HepG2 (cell line): ENCODE results near the gene KLC4. TPM values are rescaled to one million over a fixed set of nuclear protein-coding genes. Genes with fewer than 3 reads are reported as not detected.

Experiments used
- ATM ChIP-seq: fragments of 450-650 bp; IDR thresholded peaks from 2 replicates; pipeline ENCODE4 v1.7.1; 2017; ENCODE audit warnings: mild to moderate bottlenecking, borderline replicate concordance
- HOXA5 ChIP-seq: sonication (generic); formaldehyde crosslinking; IDR thresholded peaks from 2 replicates; pipeline ENCODE4 v1.4.0; 2020; ENCODE audit warnings: missing genetic modification reagents
- IKZF1 ChIP-seq: fragments of 450-650 bp; IDR thresholded peaks from 2 replicates; pipeline ENCODE4 v1.7.1; 2016
- MEIS1 ChIP-seq: sonication (generic); formaldehyde crosslinking; IDR thresholded peaks from 2 replicates; pipeline ENCODE4 v1.9.0; 2021; ENCODE audit warnings: mild to moderate bottlenecking, missing genetic modification reagents, moderate library complexity, borderline replicate concordance
- PBX2 ChIP-seq: IDR thresholded peaks from 2 replicates; pipeline ENCODE4 v1.6.1; 2016; ENCODE audit warnings: control low read depth
- SIN3B ChIP-seq: fragments of 150-350 bp; IDR thresholded peaks from 2 replicates; pipeline ENCODE4 v1.6.1; 2014; ENCODE audit warnings: low read length
- SRY ChIP-seq: sonication (generic); formaldehyde crosslinking; IDR thresholded peaks from 2 replicates; pipeline ENCODE4 v1.8.0; 2022; ENCODE audit warnings: mild to moderate bottlenecking, missing genetic modification reagents
- ZBTB37 ChIP-seq: sonication (generic); formaldehyde crosslinking; IDR thresholded peaks from 2 replicates; pipeline ENCODE4 v1.4.0; 2020; ENCODE audit warnings: mild to moderate bottlenecking, missing genetic modification reagents
- ZNF318 ChIP-seq: sonication (generic); formaldehyde crosslinking; IDR thresholded peaks from 2 replicates; pipeline ENCODE4 v1.4.0; 2020; ENCODE audit warnings: mild to moderate bottlenecking, missing genetic modification reagents
- ZNF383 ChIP-seq: sonication (generic); formaldehyde crosslinking; IDR thresholded peaks from 2 replicates; pipeline ENCODE4 v1.4.0; 2020; ENCODE audit warnings: missing genetic modification reagents, mild to moderate bottlenecking, borderline replicate concordance
- ZNF446 ChIP-seq: sonication (generic); formaldehyde crosslinking; IDR thresholded peaks from 2 replicates; pipeline ENCODE4 v1.5.0; 2020; ENCODE audit warnings: mild to moderate bottlenecking, missing genetic modification reagents
- ZNF564 ChIP-seq: sonication (generic); formaldehyde crosslinking; IDR thresholded peaks from 2 replicates; pipeline ENCODE4 v1.8.1; 2023; ENCODE audit warnings: mild to moderate bottlenecking, missing genetic modification reagents
- ZNF569 ChIP-seq: sonication (generic); formaldehyde crosslinking; IDR thresholded peaks from 2 replicates; pipeline ENCODE4 v1.5.0; 2020; ENCODE audit warnings: mild to moderate bottlenecking, missing genetic modification reagents, moderate library complexity, borderline replicate concordance
- polyA plus RNA-seq, 8 experiments: library from polyadenylated mRNA; depleted of rRNA in 3 of 8; stranded (reverse) in 7 of 8; unstranded in 1 of 8; fragments of >200 nt; fragmentation: Illumina TruSeq in 4 of 8; extraction: Trizol in 4 of 8; gene quantifications; 2 replicates each; pipeline versions ENCODE4 v1.2.1 to v1.2.3, GENCODE V29; 2011 to 2016; ENCODE audit warnings: low read depth in 4 of 8, missing spikeins in 1 of 8, mixed read lengths in 1 of 8; ENCODE audit not compliant: insufficient read depth in 1 of 8
- total RNA-seq, 5 experiments: library from RNA; depleted of rRNA; stranded (reverse); fragments of >200 nt; fragmentation: Illumina TruSeq; extraction: Trizol; gene quantifications; 2 replicates each; pipeline ENCODE4 v1.2.3, GENCODE V29; 2016; ENCODE audit warnings: low read depth in 1 of 5
- TF ChIP-seq, protein P1 (sequence below): fragments of 450-650 bp; IDR thresholded peaks from 2 replicates; pipeline ENCODE4 v1.6.1; 2017; ENCODE audit warnings: mild to moderate bottlenecking

The KLC4 gene
- total and polyA plus RNA-seq, 2 of the 13 experiments (the other 11 are each of a cell fraction or from before 2014, with no cell fraction given): 45.4 to 70.4 TPM

- TF ChIP-seq ZNF318 (CRISPR knock-in tag): no peak
- TF ChIP-seq ZNF569 (CRISPR knock-in tag): no peak
- no peak for TF ChIP-seq SRY
- no peak for TF ChIP-seq SIN3B
- TF ChIP-seq ATM: no peak
- TF ChIP-seq ZBTB37 (CRISPR knock-in tag): no peak
- no peak for TF ChIP-seq ZNF446
- TF ChIP-seq, protein P1, sequence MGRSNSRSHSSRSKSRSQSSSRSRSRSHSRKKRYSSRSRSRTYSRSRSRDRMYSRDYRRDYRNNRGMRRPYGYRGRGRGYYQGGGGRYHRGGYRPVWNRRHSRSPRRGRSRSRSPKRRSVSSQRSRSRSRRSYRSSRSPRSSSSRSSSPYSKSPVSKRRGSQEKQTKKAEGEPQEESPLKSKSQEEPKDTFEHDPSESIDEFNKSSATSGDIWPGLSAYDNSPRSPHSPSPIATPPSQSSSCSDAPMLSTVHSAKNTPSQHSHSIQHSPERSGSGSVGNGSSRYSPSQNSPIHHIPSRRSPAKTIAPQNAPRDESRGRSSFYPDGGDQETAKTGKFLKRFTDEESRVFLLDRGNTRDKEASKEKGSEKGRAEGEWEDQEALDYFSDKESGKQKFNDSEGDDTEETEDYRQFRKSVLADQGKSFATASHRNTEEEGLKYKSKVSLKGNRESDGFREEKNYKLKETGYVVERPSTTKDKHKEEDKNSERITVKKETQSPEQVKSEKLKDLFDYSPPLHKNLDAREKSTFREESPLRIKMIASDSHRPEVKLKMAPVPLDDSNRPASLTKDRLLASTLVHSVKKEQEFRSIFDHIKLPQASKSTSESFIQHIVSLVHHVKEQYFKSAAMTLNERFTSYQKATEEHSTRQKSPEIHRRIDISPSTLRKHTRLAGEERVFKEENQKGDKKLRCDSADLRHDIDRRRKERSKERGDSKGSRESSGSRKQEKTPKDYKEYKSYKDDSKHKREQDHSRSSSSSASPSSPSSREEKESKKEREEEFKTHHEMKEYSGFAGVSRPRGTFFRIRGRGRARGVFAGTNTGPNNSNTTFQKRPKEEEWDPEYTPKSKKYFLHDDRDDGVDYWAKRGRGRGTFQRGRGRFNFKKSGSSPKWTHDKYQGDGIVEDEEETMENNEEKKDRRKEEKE: no peak
- no peak for TF ChIP-seq ZNF383 (CRISPR knock-in tag)
- TF ChIP-seq PBX2: no peak
- no peak for TF ChIP-seq HOXA5 (CRISPR knock-in tag)
- TF ChIP-seq MEIS1 (CRISPR knock-in tag): no peak
- TF ChIP-seq IKZF1: no peak
- TF ChIP-seq ZNF564: peak; percentile 63; the same call in 1 of the 2 replicates
Measured at GRCh38 chr6:43089874-43090558, 30.6 kb downstream of the KLC4 start (continued).
